Caki2 (cell line): ENCODE results near the gene PPT1. TPM values are rescaled to one million over a fixed set of nuclear protein-coding genes. Genes with fewer than 3 reads are reported as not detected.
A peak's percentile ranks its signal among the peaks of the same experiment; 100 is the strongest.

Experiments used
- DNase-seq: peaks from one replicate; pipeline ENCODE4 v3.0.0-alpha.2; 2015; ENCODE audit warnings: low read depth
- in situ Hi-C: cut with HindIII; loops from 2 replicates; pipeline ENCODE4 v1.10.0; 2016; ENCODE audit warnings: low sequenced_read_pairs, low pct_unique_long_range_greater_than_20kb, mixed read lengths
- total RNA-seq: library from RNA; depleted of rRNA; stranded (reverse); fragments of >200 nt; shearing (Covaris generic); gene quantifications from 2 replicates; pipeline ENCODE4 v1.2.3, GENCODE V29; 2014; ENCODE audit warnings: low replicate concordance; rRNA removed

The PPT1 gene
- total RNA-seq = 120 and 141 TPM in 2 replicates

DNA sequence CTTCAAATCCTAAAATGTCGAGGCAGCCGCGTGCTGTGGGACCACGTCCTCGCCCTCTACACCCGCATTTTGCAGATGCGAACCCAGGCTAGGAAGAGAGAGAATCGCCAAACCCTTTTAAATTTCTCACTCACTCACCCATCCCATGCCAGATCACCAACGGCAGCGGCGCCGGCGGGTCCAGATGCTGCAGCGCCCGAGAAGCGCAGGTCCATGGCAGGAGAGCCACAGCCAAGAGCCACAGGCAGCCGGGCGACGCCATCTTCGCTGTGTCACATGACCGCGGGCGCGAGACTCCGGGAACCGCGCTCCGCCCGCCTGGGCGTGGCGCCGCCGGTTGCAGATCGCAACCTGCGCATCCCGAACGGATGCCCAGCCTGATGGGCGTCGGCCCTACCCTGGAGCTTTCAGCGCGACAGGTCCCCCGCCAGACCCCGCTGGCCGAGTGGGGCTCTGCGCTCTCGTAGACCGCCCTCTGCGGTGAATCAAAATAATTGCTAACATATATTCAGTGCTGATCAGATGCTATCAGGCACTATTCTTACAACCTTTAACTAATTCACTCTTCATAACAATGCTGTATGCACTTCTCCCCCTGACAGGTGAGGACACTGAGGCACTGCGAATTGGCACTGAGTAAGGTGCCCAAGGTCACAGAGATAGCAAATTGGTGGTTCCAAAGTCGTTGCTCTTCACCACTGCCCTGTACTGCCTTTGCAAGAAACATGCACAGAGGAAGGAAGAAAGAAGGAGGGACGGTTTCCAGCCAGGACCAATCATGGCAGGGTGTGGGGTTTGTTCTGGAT, at the start of gene PPT1:
TSS of gene PPT1 (minus strand) at position 276 of the 806 bp plus-strand sequence. CDS start at position 262, 14 bp downstream.
- in situ Hi-C loops = no loop called here
- DNase-seq = peak; percentile 73

DNA sequence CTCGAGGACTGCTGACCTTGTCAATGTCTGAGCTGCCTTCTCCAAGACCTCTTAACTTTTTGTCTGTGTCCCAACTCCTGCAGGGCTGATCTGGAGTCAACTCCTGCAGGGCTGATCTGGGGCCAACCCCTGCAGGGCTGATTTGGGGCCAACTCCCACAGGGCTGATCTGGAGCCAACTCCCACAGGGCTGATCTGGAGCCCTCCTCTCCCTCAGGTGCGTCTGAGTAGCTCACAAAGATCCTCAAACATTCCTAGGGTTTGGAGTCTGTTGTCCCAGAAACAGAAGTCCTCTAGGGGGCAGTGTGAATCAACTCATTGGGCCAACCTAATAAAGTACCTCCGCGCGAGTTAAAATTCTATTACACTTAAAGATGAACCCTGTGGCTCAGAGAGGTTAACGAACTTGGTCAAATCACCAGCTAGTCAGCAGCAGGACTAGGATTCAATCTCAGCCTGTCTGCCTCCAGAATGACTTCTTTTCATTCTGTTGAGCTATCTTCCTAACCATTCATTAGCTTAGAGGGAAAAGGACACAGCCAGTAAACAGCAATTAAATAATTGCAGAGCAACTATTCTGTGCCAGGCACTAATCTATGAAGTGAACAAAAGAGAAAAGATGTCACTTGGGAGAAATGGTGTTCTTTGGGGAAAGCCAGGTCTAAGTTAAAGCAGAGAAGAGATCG, 47.0 kb upstream of the PPT1 start:
- in situ Hi-C loops = no loop called here
- peak; percentile 48 for DNase-seq

DNA sequence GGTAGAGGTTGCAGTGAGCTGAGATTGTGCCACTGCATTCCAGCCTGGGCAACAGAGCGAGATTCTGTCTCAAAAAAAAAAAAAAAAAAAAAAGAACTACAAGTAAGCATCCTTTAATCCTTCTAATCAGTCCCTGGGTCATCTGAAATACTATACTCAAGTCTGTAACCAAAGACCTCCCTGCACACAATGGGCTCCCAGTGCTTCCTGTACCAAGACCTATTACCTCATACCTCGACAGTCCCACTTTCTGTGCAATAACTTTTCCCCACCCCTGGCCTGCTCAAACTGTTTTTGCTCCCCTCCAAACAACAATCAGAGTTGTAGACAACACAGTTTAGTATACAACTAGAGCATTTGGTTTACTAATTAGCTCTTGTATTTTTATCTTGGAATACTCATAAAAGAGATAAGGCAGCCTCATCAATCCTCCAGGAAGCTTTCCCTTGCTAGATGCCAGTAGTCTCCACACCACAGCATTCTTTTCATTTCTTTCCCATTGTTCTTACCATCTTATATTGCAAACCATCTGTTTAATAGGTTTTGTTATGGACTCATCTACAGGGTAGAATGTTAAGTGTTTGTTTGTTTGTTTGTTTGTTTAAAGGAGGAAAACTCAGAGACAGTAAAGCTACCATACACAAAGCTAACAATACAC, 45.0 kb upstream of the PPT1 start:
- in situ Hi-C loops = no loop called here

DNA sequence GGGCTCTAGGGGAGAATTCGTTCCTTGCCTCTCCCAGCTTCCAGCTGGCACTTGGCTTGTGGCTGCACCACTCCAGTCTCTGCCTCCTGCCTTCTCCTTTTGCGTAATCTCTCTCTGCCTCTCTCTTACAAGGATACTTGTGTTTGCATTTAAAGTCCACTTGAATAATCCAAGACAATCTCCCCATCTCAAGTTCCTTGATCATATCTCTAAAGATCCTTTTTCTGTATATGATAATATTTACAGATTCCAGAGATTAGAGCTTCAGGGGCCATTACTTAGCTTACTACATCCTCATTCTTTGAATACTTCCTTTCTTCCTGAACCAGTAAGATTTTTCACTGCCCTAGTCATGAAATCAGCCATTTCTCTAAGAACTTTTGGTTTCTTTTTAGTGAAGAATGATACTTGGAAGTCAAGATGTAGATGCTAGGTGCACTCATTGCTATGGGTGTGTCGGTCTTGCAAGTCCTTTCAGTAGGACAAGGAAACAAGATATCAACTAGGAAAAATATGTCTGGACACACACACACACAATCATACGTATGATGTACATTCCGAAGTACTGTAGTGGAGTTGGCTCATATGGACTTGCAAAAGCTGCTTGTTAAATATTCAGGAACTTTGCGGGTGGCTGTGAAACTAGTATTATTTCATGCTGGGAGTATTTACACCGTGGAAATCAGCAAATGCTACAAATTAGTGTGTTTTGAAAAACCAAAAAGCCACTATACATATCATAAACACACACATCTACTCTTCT, 43.3 kb upstream of the PPT1 start:
- DNase-seq = no peak

More for the DNA sequence above, 45.0 kb upstream of the PPT1 start:
- no peak for DNase-seq

DNA sequence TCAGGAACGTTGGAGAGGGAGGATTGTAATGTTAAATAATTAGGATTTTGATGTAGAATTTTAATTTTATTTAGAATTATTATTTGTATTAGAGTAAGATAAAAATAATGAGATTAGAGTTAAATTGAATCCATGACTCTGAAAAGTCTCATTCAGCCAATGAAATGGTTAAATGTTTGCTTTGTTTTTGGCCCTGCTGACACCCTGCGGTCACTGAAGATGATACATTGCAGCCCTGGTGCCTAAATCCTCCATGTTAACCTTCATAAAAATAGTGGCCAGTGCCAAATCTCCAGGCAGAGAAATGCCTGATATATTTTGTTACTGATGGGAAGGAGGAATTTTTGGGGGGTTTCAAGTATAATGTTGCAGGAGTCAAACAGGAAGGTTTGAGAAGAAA, 36.8 kb upstream of the PPT1 start:
- DNase-seq = no peak
- in situ Hi-C loops = no loop called here

More for the DNA sequence above, 43.3 kb upstream of the PPT1 start:
- in situ Hi-C loops = no loop called here

DNA sequence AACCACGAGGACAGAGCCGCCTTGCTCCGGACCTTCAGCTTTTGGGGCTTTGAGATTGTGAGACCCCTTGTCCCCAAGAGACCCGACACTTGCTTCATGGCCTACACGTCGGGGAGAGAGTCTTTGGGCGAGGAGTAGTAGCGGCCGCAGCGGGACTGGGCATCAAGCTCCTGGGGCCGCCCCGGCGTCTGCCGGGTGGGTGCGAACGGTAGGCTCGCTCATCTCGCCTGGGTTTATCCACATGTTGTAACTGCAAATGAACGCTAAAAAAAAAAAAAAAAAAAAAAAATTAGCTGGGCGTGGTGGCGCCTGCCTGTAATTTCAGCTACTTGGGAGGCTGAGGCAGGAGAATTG, 36.2 kb upstream of the PPT1 start:
- in situ Hi-C loops = no loop called here
- no peak for DNase-seq

DNA sequence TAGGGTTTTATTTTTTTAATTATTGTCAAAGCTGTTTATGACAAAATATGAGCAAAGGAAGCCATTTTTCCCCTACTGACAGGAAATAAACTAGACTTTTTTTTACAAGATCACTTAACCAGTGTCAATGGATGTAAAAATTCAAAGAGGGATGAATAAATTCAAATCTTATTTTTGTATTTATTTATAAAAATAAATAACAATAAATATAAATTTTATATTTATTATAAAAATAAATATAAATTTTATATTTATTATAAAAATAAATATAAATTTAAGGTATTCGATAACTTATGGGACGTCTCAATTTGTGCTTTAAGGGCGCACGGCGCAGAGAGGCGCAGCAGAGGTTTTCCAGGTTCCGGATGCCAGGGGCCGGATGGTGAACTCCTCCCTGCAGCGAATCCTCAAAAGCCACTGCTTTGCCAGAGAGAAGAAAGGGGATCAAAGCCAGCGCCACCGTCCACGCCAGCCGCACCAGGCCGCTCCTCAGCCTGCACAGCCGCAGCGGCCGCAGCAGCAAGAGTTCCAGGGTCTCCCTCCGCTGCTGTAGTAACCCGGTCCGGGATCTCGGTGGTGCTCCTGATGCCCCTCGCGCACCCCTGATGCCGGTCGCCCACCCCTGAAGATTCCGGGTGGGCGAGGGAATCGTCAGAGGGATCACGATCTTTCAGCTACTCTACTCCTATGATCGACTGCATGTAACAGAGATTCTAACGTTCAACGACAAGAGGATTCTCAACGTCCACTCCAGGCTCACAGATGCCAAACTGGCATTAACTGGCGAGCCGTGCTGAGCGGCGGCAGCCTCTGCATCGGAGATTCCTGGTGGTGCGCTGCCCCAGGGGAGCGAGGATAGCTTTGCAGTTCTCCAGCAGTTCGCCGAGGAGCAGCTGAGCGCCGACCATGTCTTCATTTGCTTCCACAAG, 35.6 kb upstream of the PPT1 start:
- DNase-seq = no peak
- in situ Hi-C loops = no loop called here

DNA sequence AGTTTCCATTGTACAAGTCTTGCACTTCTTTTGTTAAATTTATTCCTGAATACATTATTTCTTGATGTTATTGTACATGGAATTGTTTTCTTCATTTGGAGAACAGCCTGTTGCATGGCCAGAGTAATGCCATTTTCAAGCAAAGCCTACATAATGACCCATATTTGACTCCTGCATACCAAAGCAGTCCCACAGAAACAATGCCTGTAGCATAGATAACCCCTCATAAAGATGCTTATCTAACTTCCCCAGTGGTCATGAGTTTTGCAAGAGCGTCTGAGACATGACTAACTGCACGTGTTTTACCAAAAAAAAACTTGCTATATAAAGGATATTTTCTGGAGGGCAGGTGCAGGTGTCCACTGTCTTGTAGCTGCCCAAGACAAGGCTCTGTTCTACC, 33.8 kb upstream of the PPT1 start:
- in situ Hi-C loops = no loop called here
- no peak for DNase-seq

DNA sequence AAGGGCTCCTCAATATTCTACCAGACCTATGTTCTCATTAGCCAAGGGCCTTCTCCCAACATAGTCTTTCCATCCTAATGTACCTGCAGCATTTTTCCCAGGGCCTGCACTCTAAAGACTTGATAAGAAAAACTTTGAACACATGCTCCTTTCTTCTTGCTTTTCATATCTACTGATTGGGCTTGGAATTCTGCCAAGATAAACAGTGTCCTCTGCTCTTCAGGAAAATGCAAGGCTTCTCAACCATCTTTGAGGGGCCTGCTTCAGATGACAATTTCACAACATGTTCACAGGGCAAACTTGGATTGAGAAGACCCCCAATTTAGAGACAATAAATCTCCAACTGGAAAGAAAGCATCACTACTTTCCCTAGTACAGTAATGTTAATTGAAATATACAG, 25.8 kb upstream of the PPT1 start:
- in situ Hi-C loops = no loop called here
- no peak for DNase-seq

DNA sequence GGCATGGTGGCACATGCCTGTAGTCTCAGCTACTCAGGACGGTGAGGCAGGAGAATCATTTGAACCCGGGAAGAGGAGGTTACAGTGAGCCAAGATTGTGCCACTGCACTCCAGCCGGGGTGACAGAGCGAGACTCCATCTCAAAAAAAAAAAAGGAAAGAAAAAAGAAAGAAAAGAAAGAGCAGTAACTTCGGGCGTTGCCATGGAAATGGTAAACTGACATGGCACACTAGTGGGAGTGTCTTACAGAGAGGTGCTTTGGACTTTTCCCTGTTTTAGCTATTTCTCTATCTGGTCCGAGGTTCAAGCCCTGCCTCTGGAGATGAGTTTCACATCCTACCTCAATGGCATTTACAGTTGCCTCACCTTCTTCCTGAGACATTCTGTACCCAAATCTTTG, 23.1 kb upstream of the PPT1 start:
- in situ Hi-C loops = no loop called here
- DNase-seq = no peak

DNA sequence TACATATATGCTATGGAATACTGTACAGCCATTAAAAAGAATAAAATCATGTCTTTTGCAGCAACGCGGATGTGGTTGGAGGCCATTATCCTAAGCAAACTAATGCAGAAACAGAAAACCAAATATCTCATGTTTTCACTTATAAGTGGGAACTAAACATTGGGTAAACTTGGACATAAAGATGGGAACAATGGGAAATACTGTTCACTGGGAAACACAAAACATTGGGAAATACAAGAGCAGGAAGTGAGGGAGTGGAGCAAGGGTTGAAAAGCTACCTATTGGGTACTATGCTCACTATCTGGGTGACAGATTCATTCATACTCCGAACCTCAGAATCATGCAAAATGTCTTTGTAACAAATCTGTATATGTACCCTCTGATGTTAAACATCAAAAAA, 17.3 kb upstream of the PPT1 start:
- in situ Hi-C loops = no loop called here
- DNase-seq = no peak

DNA sequence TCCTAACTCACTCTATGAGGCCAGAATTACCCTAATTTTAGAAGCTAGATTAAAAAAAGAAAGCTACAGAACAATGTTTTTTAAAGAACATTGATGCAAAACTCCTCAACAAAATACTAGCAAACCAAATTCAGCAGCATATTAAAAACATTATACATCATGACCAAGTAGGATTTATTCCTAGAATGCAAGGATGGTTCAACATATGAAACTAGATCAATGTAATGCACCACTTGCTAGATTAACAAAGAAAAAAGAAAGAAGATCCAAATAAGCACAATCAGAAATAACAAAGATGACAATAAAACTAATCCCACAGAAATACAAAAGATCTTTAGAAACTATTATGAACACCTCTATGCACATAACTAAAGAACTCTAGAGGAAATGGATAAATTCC, 13.3 kb upstream of the PPT1 start:
- in situ Hi-C loops = no loop called here
- DNase-seq = no peak

DNA sequence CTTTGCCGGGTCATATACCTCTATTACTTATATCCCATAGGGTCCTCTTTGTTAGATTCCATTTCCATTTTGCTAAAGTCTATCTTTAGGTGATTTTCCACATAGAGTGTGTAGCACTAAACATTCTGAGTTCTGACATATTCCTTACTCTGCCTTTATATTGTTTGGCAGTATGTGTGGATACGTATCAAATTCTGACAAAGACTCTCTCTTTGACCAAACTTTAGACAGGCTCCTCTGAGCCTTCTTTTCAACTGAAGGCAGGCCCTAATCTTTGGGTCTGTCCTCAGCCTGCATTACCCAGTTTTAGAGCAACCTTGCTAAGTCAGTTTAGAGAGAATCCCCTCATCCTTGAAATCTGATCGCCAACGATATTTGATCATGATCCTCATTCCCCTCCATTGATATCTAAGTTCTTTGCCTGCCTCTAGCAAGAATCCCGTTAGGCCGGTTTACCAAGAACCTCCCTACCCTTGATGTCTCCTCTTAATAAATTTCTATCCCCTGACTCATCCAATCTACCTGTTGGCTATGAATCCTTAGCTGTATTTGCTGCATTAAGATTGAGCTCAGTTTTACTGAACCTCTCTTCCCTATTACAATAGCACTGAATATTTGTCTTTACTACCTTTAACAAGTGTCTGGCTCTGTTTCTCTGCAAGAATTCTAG, 10.4 kb upstream of the PPT1 start:
- no peak for DNase-seq
- in situ Hi-C loops = no loop called here

DNA sequence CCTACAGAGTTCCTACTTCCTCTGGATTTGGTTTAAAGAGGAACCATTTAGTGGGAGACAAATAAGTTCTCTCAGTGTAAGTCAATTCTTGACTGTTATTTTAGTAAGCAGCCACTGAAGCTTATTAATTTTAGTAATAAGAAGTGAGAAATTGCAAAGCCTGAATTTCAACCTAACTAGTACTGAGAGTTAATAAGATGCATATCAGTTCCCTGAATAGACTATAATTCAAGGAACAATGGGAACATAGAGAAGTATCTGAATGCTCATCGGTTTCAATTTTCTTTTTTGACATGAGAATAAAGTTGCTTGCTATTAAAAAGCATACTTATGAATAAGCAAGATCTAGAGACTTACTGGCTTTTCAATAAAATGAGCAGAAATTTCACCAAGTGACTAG, 8.0 kb upstream of the PPT1 start:
- in situ Hi-C loops = no loop called here
- no peak for DNase-seq

DNA sequence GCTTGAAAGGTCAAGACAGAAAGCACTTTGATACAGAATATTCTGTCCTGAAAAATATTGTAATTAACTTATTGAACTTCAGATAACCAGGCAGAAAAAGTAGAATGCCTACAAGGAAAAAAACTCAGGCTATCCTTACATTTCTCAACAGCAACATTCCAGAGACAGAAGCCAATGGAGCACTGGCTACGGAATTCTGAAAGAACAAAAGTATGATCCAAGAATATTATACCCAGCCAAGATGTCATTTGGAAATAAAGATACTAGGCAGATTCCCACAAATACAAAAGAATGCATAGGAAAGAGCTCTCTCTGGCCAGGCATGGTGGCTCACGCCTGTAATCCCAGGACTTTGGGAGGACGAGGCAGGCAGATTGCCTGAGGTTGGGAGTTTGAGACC, 5.8 kb upstream of the PPT1 start:
- DNase-seq = no peak
- in situ Hi-C loops = no loop called here

DNA sequence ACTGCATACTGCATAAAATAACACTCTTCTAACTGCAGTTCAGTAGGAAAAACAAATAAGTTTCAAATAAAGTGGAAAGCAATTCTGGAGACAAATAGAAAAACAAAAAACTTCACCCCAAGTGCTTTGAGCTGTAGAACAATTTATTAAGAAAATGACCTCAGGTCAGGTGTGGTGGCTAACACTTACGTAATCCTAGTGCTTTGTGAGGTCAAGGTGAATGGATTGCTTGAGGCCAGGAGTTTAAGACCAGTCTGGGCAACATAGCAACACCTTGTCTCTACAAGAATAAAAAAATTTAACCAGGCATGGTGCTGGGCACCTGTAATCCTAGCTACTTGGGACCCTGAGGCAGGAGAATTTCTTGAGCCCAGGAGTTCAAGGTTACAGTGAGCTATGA, 5.0 kb upstream of the PPT1 start:
- in situ Hi-C loops = no loop called here
- no peak for DNase-seq

DNA sequence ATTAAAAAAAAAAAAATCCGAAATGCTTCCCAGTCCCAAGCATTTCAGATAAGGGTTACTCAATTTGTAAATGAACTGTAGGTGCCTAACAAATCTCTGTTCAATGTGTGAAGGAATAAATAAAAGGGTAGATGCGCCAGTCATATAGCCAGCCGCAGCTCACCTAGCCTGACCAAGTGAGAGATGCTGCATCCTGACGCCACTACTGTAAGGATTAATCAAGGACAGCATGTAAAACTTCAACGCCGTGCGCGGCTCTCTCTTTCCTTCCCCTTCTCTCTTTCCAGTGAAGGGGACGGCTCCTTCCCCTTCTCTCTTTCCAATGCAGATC, 441 bp downstream of the PPT1 start:
- no peak for DNase-seq
- in situ Hi-C loops = no loop called here
